Measurements from ENCODE around the gene SIK1.
"Not testable (repeated sequence)": the region's sequence is repeated elsewhere in the genome, so short reads cannot be mapped to it uniquely, and the experiment has no call there.

Gene SIK1

GRCh38 chr21:43426404-43427241 lies at the start of gene SIK1:
Gene SIK1, minus strand, starts transcription at chr21:43427131. Its CDS starts 953 bp downstream, at chr21:43426178.
- not testable (repeated sequence) for DNase-seq

GRCh38 chr21:43471597-43472242 lies 44.8 kb upstream of the SIK1 start:
- not testable (repeated sequence) for DNase-seq

- DNase-seq = not testable (repeated sequence)
Measured at GRCh38 chr21:43469719-43470458, 43.0 kb upstream of the SIK1 start.

GRCh38 chr21:43467785-43468184 lies 40.9 kb upstream of the SIK1 start:
- no peak for DNase-seq

GRCh38 chr21:43465159-43465558 lies 38.2 kb upstream of the SIK1 start:
- DNase-seq = not testable (repeated sequence)

- DNase-seq = not testable (repeated sequence)
Measured at GRCh38 chr21:43463498-43464261, 36.7 kb upstream of the SIK1 start.

GRCh38 chr21:43462932-43463331 lies 36.0 kb upstream of the SIK1 start:
- DNase-seq = not testable (repeated sequence)

GRCh38 chr21:43460475-43460874 lies 33.5 kb upstream of the SIK1 start:
- not testable (repeated sequence) for DNase-seq

GRCh38 chr21:43458995-43459394 lies 32.1 kb upstream of the SIK1 start:
- DNase-seq = not testable (repeated sequence)

GRCh38 chr21:43456616-43457314 lies 29.8 kb upstream of the SIK1 start:
- not testable (repeated sequence) for DNase-seq

- not testable (repeated sequence) for DNase-seq
Measured at GRCh38 chr21:43455717-43456116, 28.8 kb upstream of the SIK1 start.

- not testable (repeated sequence) for DNase-seq
Measured at GRCh38 chr21:43454176-43454575, 27.2 kb upstream of the SIK1 start.

GRCh38 chr21:43451850-43452249 lies 24.9 kb upstream of the SIK1 start:
- DNase-seq = not testable (repeated sequence)

GRCh38 chr21:43450287-43450686 lies 23.4 kb upstream of the SIK1 start:
- DNase-seq = not testable (repeated sequence)

GRCh38 chr21:43447353-43447977 lies 20.5 kb upstream of the SIK1 start:
- not testable (repeated sequence) for DNase-seq

- DNase-seq = not testable (repeated sequence)
Measured at GRCh38 chr21:43446277-43446932, 19.5 kb upstream of the SIK1 start.

GRCh38 chr21:43444524-43444923 lies 17.6 kb upstream of the SIK1 start:
- DNase-seq = not testable (repeated sequence)

- not testable (repeated sequence) for DNase-seq
Measured at GRCh38 chr21:43442571-43442970, 15.6 kb upstream of the SIK1 start.

GRCh38 chr21:43440835-43441727 lies 14.2 kb upstream of the SIK1 start:
- not testable (repeated sequence) for DNase-seq

Data from bone marrow (tissue), 2 donors.